HG02610 (cell line): Measurements from ENCODE around the gene TENT5C.

Experiments
- ATAC-seq: cut with Tn5 transposase; IDR thresholded peaks from one replicate; pipeline ENCODE4 v1.9.1; 2021; ENCODE audit warnings: mild to moderate bottlenecking, moderate library complexity; ENCODE audit not compliant: unreplicated experiment

Gene TENT5C

GRCh38 chr1:117590273-117590925 is 15.4 kb upstream of the TENT5C start:
- ATAC-seq, result no peak

GRCh38 chr1:117591252-117591651 is 14.6 kb upstream of the TENT5C start:
- no peak for ATAC-seq

GRCh38 chr1:117592155-117592554 is 13.7 kb upstream of the TENT5C start:
- no peak for ATAC-seq

- no peak for ATAC-seq
Observed at GRCh38 chr1:117594261-117594990, 11.4 kb upstream of the TENT5C start.

GRCh38 chr1:117596023-117596720 is 9.7 kb upstream of the TENT5C start:
- ATAC-seq, result no peak

- ATAC-seq, result no peak
Observed at GRCh38 chr1:117598489-117598888, 7.4 kb upstream of the TENT5C start.

- ATAC-seq, result no peak
Observed at GRCh38 chr1:117599286-117600221, 6.3 kb upstream of the TENT5C start.

- no peak for ATAC-seq
Observed at GRCh38 chr1:117600325-117600943, 5.4 kb upstream of the TENT5C start.

- ATAC-seq, result no peak
Observed at GRCh38 chr1:117600966-117601365, 4.9 kb upstream of the TENT5C start.

- ATAC-seq, result no peak
Observed at GRCh38 chr1:117602862-117603261, 3.0 kb upstream of the TENT5C start.

- ATAC-seq, result peak; percentile 15
Observed at GRCh38 chr1:117605164-117605773, 579 bp upstream of the TENT5C start.

- ATAC-seq, result no peak
Observed at GRCh38 chr1:117606649-117607430, 992 bp downstream of the TENT5C start.

GRCh38 chr1:117607471-117607870 is 1.6 kb downstream of the TENT5C start:
- ATAC-seq, result no peak

- no peak for ATAC-seq
Observed at GRCh38 chr1:117608115-117608615, 2.3 kb downstream of the TENT5C start.

- ATAC-seq, result no peak
Observed at GRCh38 chr1:117608758-117609157, 2.9 kb downstream of the TENT5C start.

- ATAC-seq, result no peak
Observed at GRCh38 chr1:117609471-117609911, 3.6 kb downstream of the TENT5C start.

GRCh38 chr1:117610036-117610435 is 4.2 kb downstream of the TENT5C start:
- ATAC-seq, result no peak

GRCh38 chr1:117611121-117611601 is 5.3 kb downstream of the TENT5C start:
- no peak for ATAC-seq
